ENCODE results near the gene S100PBP. TPM values are rescaled to one million over a fixed set of nuclear protein-coding genes. Genes with fewer than 3 reads are reported as not detected.

The S100PBP gene
- polyA plus RNA-seq, 1 of the 3 experiments (the other 2 are of a cell fraction) = 13.2 TPM

- no peak for DNase-seq
- H4K20me1 ChIP-seq (ENCODE audit: insufficient read depth) = peaks cover 6% of the 10 kb centered on the region; the same call in 1 of the 2 replicates
- H3K4me2 ChIP-seq = no peak overlapping the region
- no peaks in the 10 kb centered on the region for H3K9me2 ChIP-seq
- H3K27me3 ChIP-seq (ENCODE audit: insufficient read depth) = no peaks in the 10 kb centered on the region
- peaks cover 52% of the 10 kb centered on the region for H3F3A ChIP-seq (replicated peaks; ENCODE audit: insufficient read depth)
- peaks cover 49 to 62% of the 10 kb centered on the region in 2 experiments for H3K36me3 ChIP-seq (replicated peaks in 1 of 2; ENCODE audit: control insufficient read depth in 1 of 2, insufficient read depth in 2 of 2, low read length in 1 of 2)
- ChIA-PET CTCF (interaction anchor here (1.0 to 19.0 kb wide), 3 partner anchors 69 to 332 kb away, joined by 3 to 392 read pairs (median 3); partner anchors contain the start of gene SYNC), POLR2A (no interaction called here)
- H3K79me2 ChIP-seq (ENCODE audit: insufficient read depth) = no peaks in the 10 kb centered on the region
- no peaks in the 10 kb centered on the region for H3K9me3 ChIP-seq
- no peak overlapping the region for H3K4me3 ChIP-seq (ENCODE audit: low read depth in 2 of 2, low read length in 1 of 2)
- TF ChIP-seq RXRA (IDR thresholded peaks at IDR 0.05; ENCODE audit: borderline replicate concordance, low read depth) (no peak), TAF1 (IDR thresholded peaks at IDR 0.05; ENCODE audit: borderline replicate concordance, low read depth, low read length) (no peak), FOXJ3 (CRISPR knock-in tag; IDR thresholded peaks at IDR 0.05) (no peak), NFIC (IDR thresholded peaks at IDR 0.05; ENCODE audit: borderline replicate concordance) (no peak), SMC3 (IDR thresholded peaks at IDR 0.05; ENCODE audit: low read depth, low read length) (no peak), GABPA (IDR thresholded peaks at IDR 0.05; ENCODE audit: low read depth) (no peak), USF1 (IDR thresholded peaks at IDR 0.05; ENCODE audit: borderline replicate concordance, low read depth) (no peak), TCF12 (IDR thresholded peaks at IDR 0.05) (no peak), YY1 (IDR thresholded peaks at IDR 0.05; ENCODE audit: low read depth) (no peak), GATA2 (CRISPR knock-in tag; IDR thresholded peaks at IDR 0.05) (no peak), CHD2 (IDR thresholded peaks at IDR 0.05; ENCODE audit: low read length, partially characterized antibody) (no peak), EZH2phosphoT487 (IDR thresholded peaks at IDR 0.05; ENCODE audit: borderline replicate concordance, low read depth) (no peak), NRF1 (IDR thresholded peaks at IDR 0.05; ENCODE audit: low read depth, low read length) (no peak), FOSL2 (IDR thresholded peaks at IDR 0.05; ENCODE audit: borderline replicate concordance, low read depth) (no peak)
- TF ChIP-seq, protein P1, sequence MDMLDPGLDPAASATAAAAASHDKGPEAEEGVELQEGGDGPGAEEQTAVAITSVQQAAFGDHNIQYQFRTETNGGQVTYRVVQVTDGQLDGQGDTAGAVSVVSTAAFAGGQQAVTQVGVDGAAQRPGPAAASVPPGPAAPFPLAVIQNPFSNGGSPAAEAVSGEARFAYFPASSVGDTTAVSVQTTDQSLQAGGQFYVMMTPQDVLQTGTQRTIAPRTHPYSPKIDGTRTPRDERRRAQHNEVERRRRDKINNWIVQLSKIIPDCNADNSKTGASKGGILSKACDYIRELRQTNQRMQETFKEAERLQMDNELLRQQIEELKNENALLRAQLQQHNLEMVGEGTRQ (IDR thresholded peaks at IDR 0.05; ENCODE audit: borderline replicate concordance, low read depth, low read length) = no peak
- TF ChIP-seq, protein P2, sequence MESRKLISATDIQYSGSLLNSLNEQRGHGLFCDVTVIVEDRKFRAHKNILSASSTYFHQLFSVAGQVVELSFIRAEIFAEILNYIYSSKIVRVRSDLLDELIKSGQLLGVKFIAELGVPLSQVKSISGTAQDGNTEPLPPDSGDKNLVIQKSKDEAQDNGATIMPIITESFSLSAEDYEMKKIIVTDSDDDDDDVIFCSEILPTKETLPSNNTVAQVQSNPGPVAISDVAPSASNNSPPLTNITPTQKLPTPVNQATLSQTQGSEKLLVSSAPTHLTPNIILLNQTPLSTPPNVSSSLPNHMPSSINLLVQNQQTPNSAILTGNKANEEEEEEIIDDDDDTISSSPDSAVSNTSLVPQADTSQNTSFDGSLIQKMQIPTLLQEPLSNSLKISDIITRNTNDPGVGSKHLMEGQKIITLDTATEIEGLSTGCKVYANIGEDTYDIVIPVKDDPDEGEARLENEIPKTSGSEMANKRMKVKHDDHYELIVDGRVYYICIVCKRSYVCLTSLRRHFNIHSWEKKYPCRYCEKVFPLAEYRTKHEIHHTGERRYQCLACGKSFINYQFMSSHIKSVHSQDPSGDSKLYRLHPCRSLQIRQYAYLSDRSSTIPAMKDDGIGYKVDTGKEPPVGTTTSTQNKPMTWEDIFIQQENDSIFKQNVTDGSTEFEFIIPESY (IDR thresholded peaks at IDR 0.05; ENCODE audit: borderline replicate concordance, low read depth) = no peak
- TF ChIP-seq, protein P3, sequence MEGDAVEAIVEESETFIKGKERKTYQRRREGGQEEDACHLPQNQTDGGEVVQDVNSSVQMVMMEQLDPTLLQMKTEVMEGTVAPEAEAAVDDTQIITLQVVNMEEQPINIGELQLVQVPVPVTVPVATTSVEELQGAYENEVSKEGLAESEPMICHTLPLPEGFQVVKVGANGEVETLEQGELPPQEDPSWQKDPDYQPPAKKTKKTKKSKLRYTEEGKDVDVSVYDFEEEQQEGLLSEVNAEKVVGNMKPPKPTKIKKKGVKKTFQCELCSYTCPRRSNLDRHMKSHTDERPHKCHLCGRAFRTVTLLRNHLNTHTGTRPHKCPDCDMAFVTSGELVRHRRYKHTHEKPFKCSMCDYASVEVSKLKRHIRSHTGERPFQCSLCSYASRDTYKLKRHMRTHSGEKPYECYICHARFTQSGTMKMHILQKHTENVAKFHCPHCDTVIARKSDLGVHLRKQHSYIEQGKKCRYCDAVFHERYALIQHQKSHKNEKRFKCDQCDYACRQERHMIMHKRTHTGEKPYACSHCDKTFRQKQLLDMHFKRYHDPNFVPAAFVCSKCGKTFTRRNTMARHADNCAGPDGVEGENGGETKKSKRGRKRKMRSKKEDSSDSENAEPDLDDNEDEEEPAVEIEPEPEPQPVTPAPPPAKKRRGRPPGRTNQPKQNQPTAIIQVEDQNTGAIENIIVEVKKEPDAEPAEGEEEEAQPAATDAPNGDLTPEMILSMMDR (IDR thresholded peaks at IDR 0.05) = no peak
- TF ChIP-seq, protein P4, sequence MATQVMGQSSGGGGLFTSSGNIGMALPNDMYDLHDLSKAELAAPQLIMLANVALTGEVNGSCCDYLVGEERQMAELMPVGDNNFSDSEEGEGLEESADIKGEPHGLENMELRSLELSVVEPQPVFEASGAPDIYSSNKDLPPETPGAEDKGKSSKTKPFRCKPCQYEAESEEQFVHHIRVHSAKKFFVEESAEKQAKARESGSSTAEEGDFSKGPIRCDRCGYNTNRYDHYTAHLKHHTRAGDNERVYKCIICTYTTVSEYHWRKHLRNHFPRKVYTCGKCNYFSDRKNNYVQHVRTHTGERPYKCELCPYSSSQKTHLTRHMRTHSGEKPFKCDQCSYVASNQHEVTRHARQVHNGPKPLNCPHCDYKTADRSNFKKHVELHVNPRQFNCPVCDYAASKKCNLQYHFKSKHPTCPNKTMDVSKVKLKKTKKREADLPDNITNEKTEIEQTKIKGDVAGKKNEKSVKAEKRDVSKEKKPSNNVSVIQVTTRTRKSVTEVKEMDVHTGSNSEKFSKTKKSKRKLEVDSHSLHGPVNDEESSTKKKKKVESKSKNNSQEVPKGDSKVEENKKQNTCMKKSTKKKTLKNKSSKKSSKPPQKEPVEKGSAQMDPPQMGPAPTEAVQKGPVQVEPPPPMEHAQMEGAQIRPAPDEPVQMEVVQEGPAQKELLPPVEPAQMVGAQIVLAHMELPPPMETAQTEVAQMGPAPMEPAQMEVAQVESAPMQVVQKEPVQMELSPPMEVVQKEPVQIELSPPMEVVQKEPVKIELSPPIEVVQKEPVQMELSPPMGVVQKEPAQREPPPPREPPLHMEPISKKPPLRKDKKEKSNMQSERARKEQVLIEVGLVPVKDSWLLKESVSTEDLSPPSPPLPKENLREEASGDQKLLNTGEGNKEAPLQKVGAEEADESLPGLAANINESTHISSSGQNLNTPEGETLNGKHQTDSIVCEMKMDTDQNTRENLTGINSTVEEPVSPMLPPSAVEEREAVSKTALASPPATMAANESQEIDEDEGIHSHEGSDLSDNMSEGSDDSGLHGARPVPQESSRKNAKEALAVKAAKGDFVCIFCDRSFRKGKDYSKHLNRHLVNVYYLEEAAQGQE (IDR thresholded peaks at IDR 0.05; ENCODE audit: low read depth, low read length) = no peak
- H3K27ac ChIP-seq (ENCODE audit: low read depth in 2 of 2, low read length in 1 of 2) = no peak overlapping the region
- no peak overlapping the region for H2AFZ ChIP-seq (ENCODE audit: low read depth)
- 96% methylated on average over 8 of the region's 8 CpGs for WGBS (ENCODE audit: low lambda C conversion rate)
- no peak overlapping the region for H3K9ac ChIP-seq
- peaks cover 13 to 14% of the 10 kb centered on the region in 2 experiments for H3K4me1 ChIP-seq (ENCODE audit: control insufficient read depth in 1 of 2, insufficient read depth in 2 of 2, low read depth in 1 of 2, low read length in 1 of 2)
Measured at GRCh38 chr1:32780005-32780404, 37.4 kb upstream of the S100PBP start.

Measured in SK-N-SH (cell line).